ENCODE data around the gene ITPK1.
"Not testable (repeated sequence)": the region's sequence is repeated elsewhere in the genome, so short reads cannot be mapped to it uniquely, and the experiment has no call there.

ITPK1 gene

GRCh38 chr14:93062890-93063289, 52.8 kb downstream of the ITPK1 start:
- FAIRE-seq: no peak
- DNase-seq (ENCODE audit: insufficient read length, low spot score): no peak

GRCh38 chr14:93062013-93062412, 53.7 kb downstream of the ITPK1 start:
- FAIRE-seq; DNase-seq (ENCODE audit: insufficient read length, low spot score): not testable (repeated sequence)

GRCh38 chr14:93061380-93062012, 54.2 kb downstream of the ITPK1 start:
- DNase-seq (ENCODE audit: insufficient read length, low spot score) (no peak), FAIRE-seq (no peak)

GRCh38 chr14:93060841-93061240, 54.9 kb downstream of the ITPK1 start:
- FAIRE-seq (peak; percentile 76), DNase-seq (ENCODE audit: insufficient read length, low spot score) (no peak)

GRCh38 chr14:93059917-93060545, 55.7 kb downstream of the ITPK1 start:
- DNase-seq (ENCODE audit: insufficient read length, low spot score): no peak
- no peak for FAIRE-seq

GRCh38 chr14:93059260-93059659, 56.5 kb downstream of the ITPK1 start:
- FAIRE-seq (no peak), DNase-seq (ENCODE audit: insufficient read length, low spot score) (no peak)

- DNase-seq (ENCODE audit: insufficient read length, low spot score): no peak
- no peak for FAIRE-seq
Measured at GRCh38 chr14:93057586-93058280, 58.0 kb downstream of the ITPK1 start.

GRCh38 chr14:93056840-93057585, 58.7 kb downstream of the ITPK1 start:
- DNase-seq (ENCODE audit: insufficient read length, low spot score) (no peak), FAIRE-seq (no peak)

- FAIRE-seq (no peak), DNase-seq (ENCODE audit: insufficient read length, low spot score) (no peak)
Measured at GRCh38 chr14:93056166-93056839, 59.4 kb downstream of the ITPK1 start.

DNA sequence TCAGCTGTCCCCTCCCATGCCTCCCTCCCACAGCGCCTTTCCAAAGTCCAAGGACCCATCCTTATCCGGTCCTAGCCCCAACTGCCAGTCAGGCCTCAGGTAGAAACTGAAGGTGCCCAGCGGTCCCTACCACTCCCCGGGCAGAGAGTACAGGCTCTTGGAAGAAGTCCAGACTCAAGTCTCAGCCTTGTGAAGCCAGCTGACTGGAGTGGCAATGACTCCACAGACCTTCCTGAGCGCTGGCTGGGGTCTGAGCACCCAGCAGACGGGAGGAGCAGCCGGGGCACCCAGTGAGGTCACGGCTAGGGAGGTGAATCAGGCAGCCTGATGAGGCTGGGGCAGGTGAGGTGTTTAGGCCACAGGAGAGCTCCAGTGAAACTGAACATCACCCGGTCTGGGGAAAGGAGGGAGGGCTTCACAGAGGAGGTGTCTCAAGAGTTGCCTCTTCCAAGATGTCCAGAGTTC, 60.0 kb downstream of the ITPK1 start:
- FAIRE-seq (no peak), DNase-seq (ENCODE audit: insufficient read length, low spot score) (no peak)

DNA sequence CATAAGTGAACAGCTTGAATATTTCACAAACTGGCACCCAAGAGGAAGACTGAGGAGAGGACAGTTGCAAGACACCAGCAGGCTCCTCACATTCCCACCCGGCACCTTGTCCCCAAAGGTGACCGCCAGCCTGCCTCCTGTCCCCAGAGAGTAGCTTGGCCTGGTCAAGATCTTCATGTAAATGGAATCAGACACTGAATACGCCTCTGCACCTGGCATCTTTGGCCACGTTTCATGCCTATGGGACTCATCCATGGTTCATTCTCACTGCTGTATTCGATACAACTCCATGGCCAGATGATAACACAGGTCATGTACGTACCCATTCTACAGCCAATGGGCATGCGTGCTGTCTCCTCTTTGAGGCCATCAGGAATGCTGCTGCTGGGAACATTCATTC, 60.8 kb downstream of the ITPK1 start:
- FAIRE-seq: no peak
- no peak for DNase-seq (ENCODE audit: insufficient read length, low spot score)

DNA sequence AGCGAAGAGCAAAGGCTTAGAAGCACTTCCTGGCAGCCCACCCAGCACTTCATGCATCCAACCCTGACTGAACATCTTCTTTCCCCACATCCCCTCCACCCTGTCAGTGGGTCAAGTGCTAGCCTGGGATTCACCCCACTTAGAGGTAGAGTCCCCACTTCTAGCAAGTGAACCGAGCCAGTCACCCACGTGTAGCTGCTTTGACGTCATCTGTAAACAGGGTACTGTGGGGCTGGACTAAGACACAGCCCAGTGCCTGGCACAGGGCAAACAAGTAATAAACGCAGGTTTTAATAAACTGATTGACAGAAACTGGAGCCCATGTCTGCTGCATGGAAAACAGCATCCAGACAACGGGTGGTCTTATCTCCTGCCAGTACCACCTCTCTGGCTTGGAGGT, 61.7 kb downstream of the ITPK1 start:
- no peak for FAIRE-seq
- no peak for DNase-seq (ENCODE audit: insufficient read length, low spot score)

DNA sequence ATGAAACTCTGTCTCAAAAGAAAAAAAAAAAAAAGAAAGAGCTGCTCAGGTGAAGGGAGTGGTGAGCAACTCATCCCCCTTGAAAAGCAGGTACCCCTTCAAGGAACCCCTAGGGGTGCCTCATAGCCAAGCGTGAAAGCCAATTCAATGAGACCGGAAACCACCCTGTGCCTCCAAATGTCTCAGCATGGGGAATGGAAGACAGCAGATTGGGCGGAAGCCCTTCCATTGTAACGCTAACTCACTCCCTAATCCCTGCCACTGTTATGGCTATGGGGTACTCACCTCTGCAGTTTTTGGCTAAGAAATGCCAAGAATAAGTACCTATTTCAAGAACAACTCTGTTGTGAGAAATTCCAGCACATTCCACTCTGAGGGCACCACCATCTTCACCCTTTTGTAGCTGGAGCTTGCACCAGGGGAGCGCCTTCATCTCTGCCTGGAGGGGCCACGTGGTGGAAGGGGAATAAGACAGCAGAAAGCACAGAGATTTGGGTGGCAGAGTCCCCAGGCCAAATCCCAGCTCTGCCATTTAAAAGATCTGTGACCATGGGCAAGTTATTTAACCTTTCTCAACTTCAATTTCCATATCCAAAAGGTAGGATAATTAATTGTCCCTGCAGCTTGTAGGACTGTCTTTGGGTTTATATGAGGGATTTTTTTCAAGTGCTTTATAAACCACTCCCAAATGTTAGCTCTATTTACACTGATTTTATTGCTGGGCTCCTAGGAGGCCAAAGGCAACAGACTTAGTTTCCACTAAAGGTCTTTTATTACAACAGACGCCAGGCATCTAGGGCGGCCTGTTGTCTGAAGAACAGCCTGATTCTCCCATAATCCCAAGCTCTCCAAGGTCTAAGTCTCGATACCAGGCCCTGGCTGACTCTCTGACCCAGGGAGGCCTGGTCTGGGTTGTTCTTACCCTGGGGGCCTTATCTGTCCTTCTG, 63.9 kb downstream of the ITPK1 start:
- FAIRE-seq: no peak
- DNase-seq (ENCODE audit: insufficient read length, low spot score): no peak

DNA sequence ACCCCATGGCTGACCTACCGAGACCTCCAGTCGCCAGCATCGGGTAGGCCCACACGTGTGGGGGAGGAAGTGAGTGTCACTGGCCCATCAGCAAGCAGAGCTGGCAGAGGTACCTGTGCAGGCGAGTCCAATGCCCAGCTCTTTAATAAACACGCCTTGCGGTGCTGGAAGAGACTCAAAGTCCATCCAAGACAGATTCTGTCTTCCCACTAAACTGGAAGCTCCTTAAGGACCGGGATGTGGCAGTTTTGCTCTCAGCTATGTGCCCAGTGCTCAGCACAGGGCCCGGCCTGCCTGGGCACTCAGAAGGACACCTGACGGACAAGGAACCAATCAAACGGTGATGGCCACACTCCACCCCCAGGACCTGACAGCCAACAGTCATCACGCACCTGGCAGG, 65.0 kb downstream of the ITPK1 start:
- no peak for DNase-seq (ENCODE audit: insufficient read length, low spot score)
- no peak for FAIRE-seq

- FAIRE-seq (no peak), DNase-seq (ENCODE audit: insufficient read length, low spot score) (no peak)
Measured at GRCh38 chr14:93049867-93050331, 65.8 kb downstream of the ITPK1 start.

DNA sequence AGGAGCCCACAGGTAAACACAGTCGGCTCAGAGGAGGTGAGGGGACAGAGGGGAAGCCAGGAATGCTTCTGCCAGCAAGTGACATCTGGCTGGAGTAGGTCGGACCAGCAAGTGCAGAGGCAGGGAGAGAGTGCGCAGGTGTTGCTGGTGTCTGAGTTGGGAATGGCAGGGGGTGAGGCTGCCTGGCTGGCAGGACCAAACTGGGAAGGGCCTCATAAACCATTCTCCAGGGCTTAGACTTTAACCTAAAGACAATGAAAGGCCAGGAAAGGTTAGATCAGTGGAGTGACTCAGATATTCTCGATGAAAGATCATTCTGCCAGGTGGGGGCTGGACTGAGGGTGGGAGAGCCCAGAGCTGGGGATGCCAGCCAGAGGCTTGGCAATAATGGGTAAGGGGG, 66.4 kb downstream of the ITPK1 start:
- DNase-seq (ENCODE audit: insufficient read length, low spot score) (no peak), FAIRE-seq (no peak)

- no peak for FAIRE-seq
- no peak for DNase-seq (ENCODE audit: insufficient read length, low spot score)
Measured at GRCh38 chr14:93048843-93049242, 66.9 kb downstream of the ITPK1 start.

DNA sequence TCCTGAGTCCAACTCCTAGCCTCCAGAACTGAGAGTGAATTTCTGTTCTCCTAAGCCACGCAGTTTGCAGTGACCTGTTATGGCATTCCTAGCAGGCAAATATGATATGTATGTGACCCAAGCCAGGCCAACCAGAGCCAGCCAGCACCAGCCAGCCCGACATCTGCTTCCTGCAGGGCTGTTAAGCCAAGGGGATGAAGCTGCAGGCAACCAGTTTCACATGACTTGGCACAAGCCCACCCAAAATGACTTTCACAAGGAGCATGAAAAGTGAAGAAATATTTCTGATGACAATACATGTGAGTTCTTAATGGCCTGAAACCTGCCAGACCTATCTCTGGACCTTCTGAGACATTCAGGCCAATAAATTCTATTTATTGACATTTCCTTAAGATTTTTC, 68.1 kb downstream of the ITPK1 start:
- no peak for FAIRE-seq

DNA sequence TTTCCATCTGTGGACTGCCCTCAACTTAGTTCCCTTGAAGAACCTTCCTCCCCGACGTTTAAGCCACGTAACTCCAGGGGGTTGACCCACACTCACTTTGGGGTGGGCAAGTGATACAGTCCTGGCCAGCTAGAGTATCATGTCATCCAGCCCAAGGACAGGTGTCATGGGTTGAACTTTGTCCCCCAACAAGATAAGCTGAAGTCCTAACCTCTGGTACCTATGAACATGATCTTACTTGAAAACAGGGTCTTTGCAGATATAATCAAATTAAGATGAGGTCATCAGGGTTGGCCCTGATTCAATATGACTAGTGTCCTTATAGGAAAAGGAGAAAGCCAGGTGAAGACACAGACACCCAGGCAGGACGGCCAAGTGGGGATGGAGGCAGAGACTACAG, 68.6 kb downstream of the ITPK1 start:
- no peak for FAIRE-seq
- DNase-seq (ENCODE audit: insufficient read length, low spot score): no peak

More for the DNA sequence above, 68.1 kb downstream of the ITPK1 start:
- no peak for DNase-seq (ENCODE audit: insufficient read length, low spot score)

DNA sequence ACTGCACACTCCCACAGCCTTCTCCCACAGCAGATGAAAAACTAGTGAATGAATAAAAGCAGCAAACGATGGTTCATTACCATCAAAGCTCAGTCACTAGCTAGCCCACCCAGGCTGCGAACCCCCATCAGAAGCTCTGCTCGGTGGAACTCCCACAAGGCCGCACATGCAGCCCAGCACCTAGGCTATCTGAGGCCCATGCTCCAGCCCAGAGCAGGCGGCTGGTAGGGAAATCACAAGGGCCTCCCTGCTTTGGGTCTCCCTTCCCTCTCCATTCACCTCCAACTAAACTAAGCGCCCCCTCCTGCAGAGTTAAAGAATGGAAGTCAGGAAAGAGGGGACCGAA, 69.0 kb downstream of the ITPK1 start:
- FAIRE-seq (no peak), DNase-seq (ENCODE audit: insufficient read length, low spot score) (no peak)

Measured in GM19239 (cell line).